Bone marrow (tissue), 2 donors: Measurements from ENCODE around the gene RIMBP2.

Experiments used
- DNase-seq, 2 donors: peaks; one replicate each; lab custom pipeline; 2025; lab: John Stamatoyannopoulos, UW

Gene RIMBP2

DNA sequence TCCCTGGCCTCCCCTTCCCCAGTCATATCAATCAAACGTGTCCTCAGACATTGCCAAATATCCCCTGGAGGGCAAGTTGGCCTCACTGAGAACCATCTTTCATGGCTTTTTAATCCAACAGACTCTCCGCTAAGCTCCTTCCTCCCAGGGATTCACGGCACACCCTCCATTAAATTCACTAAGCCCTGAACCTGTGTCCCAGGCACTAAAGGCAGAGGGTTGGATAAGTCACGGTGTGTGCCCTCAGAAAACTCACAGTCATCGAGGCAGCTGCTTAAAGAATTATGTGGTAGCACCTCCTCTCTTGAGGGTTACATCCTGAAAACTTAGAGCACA is 211.3 kb downstream of the RIMBP2 start:
- DNase-seq: no peak

DNA sequence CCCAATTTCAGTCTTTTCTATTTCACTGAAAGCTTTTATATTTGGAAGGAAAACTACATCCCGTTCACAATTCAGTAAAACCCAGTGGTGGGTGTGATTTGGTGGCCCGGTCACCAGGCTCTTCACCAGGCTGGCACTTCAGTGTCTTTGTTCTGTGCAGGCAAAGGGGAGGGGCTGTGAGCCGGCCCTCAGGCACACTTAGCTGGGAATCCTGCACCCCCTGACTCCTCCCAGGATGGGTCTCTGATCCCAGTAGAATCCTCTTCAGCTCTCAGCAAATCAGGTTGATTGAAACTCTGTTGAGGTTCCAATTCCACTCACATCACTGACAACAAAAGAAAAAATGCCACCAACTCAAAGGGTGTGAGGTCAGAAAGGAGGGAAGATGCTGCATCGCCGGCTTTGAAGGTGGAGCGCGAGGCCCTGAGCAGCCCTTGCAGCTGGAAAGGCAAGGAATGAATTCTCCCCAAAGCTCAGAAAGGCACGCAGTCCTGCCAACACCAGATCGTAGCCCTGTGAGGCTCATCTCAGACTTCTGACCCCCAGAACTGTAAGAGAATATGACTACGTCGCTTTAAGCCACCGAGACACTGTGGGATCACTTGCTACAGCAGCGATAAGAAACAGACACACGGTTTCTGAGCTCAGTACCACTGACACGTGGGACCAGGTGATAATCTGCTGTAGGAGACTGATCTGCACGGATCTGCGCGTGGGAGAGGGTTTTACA is 211.8 kb downstream of the RIMBP2 start:
- no peak for DNase-seq

DNA sequence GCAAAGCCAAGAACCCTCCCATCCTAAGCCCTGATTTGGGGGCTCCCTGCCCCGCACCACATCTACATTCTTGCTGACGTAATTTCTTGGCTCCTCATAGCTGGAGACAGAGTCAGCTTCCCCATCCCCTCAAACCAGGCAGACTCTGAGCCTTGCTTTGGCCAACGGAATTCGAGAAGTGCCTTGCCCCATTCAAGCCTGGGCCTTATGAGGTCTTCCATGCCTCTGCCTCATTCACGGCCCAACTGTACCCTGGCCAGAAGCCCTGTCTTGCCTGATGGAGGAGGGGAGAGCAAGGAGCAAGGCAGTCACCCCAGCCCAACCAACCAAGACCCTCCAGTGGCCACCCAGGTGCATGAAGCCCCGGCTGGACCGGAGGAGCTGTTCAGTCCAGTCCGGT is 214.3 kb downstream of the RIMBP2 start:
- DNase-seq: no peak

DNA sequence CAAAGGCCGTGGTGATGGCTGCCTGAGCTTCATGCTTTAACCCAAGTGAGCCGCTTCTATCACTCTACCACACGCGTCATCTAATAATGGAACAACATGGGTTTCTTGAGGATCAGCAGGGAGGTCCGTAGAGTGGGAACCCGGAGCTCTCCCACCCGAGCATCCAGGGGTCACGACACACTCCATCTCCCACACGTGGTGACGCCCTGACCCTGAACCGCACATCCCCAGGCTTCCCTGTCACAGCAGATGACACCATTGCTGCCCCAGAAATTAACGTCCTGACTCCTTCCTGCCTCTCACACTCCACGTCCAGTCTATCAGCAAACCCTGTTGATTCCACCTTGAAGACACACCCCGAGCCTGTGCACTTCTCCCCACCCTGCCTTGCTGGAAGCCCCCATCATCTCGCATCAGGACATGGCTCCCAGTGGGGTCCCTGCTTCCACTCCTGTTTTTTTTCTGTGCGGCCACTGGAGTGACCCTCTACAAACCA is 215.2 kb downstream of the RIMBP2 start:
- no peak for DNase-seq

DNA sequence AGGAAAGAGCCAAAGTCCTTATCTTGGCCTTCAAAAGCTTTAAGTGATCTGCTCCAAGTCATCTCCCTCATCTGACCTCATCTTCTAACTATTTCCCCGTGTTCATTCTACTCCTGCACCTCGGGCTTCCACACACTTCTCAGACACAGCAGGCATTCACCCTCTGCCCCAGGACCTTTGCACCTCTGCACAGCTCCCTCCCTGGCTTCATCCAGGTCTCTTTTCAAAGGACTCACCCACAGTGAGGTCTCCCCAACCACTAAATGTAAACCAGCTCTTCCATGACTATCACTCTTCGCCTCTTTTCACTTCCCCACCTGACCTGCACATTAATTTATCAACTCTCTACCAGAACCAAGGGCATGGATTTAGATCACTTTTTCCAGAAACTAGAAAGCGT is 216.6 kb downstream of the RIMBP2 start:
- DNase-seq: no peak

DNA sequence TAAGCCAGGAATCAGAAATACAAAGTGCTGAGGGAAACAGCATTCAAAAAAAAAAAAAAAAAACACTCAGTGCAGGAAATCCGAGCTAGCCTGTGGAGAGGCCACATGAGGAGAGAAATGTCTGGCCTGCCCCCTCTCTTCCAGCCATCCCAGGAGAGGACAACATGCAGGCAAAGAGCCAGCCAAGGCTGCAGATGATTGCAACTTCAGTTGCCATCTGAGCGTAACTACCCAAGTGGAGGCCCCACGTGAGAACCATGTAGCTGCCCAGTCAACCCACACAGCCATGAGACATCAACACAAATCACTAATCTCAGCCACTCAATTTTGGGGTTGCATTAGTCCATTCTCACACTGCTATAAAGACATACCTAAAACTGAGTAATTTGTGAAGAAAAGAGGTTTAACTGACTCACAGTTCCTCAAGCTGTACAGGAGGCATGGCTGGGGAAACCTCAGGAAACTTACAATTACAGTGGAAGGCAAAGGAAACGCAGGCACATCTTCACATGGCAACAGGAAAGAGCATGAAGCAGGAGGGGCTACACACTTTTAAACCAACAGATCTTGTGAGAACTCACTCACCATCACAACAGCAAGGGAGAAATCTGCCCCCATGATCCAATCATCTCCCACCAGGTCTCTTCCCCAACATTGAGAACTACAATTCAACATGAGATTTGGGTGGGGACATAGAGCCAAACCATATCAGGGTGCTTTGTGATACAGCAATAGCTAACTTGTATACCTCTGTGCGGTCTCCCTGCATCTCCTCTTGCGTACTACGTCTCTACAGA is 217.3 kb downstream of the RIMBP2 start:
- DNase-seq: no peak

DNA sequence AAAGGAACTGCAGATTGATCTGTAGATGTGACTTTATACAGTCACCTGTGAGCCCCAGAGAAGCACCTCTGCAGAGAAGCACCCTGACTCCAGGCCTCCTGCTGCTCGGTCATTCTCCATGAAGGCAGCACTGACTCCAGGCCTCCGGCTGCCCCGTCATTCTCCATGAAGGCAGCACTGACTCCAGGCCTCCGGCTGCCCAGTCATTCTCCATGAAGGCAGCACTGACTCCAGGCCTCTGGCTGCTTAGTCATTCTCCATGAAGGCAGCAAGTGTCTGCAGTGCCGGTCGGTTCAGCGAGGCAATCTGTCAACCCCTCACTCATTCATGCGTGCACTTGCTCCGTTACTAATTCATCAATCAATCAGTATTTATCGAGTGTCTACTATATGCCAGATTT is 218.1 kb downstream of the RIMBP2 start:
- DNase-seq: no peak

DNA sequence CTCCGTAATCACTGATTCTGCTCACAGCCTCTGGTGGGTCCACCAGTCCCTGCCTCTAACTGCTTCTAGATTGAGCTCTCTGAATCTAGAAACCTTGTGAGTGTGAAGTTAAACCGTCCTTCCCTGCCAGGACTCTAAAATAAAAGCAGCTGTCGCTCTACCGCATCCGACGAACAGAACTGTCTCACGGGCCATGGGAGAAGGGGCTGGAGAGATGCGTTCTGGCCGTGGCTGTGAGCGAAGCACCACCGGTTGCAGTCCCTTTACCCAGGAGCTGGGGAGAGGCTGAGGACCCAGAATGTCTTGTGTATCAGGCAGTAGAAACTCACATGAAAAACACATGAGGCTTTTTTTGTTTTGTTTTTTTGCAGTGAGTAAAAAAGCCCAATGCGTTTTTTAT is 218.8 kb downstream of the RIMBP2 start:
- no peak for DNase-seq

DNA sequence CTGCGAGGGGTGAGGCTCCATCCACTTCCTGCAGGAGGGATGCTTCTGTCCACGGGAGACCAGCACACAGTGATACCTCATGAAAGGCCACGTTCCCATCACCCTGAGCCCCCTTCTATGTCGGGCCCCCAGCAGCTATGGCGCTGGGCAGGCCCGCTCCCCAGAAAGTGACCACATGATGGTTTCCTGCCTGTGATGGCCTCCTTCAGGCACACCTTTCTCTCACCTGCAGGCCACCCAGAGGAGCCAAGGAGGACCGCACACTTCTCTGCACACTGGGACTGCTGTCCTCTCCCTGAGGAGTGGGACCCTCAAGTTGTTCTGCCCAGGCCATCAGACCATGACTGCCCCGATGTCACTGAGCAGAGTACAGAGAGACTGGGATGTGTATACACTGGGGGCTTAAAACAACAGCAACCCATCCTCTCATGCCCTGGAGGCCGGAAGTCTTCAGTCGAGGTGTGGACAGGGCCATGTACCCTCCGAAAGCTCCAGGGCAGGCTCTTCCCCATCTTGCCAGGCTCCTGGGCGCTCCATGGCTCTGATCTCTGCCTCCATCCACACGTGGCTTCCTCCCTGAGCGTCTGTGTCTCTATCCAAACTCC is 219.5 kb downstream of the RIMBP2 start:
- DNase-seq: no peak

DNA sequence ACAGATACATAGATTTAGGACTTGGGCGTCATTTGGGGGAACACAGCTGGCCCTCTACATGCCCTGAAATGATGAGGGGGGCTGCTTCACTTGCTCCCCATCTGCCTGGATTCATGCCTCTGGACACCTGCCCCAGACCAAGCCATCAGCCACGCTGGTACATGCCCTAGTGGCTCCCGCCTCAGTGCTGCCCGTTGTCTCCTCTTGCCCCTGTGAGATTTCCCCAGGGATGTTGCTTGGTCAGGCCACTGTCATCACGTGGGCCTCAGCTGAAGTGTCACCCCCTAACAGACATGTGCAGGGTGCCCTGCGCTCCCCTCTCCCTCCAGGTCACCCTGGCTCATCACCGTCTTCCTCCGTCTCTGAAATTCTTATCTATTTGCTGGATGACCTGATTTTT is 220.9 kb downstream of the RIMBP2 start:
- no peak for DNase-seq

DNA sequence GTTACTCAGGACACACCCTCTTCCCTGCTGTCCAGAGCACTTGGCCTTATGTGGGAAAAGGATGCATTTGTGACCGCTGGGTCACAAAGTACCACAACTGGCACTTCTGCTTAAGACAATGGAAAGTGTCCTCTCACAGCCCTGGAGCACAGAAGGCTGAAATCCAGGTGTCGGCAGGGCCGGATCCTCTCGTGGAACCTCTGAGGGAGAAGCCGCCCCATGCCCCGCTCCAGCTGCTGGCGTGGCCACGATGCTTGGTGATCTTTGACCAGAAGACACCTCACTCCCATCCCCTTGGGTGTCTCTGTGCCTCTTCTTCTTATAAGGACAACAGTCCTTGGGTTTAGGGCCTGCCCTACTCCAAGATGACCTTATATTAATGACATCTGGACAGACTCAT is 221.4 kb downstream of the RIMBP2 start:
- DNase-seq: no peak

DNA sequence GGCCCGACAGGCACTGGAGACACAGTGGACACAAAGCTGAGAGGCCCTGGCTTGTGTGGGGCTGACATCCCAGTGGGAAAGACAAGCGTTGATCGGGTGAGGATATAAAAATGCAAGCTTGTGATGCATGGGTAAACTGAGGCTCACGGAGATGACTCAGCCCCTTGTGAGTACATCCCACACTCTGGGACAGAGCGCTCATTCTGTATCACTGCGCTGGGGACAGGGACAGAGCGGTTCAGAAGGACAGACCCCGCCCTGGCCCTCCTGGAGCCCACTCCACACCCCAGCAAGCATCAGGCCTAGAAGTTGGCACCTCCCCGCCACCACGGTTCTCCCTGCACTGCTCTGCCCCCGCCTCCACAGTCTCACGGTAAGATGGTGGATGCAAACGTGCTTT is 222.1 kb downstream of the RIMBP2 start:
- no peak for DNase-seq

DNA sequence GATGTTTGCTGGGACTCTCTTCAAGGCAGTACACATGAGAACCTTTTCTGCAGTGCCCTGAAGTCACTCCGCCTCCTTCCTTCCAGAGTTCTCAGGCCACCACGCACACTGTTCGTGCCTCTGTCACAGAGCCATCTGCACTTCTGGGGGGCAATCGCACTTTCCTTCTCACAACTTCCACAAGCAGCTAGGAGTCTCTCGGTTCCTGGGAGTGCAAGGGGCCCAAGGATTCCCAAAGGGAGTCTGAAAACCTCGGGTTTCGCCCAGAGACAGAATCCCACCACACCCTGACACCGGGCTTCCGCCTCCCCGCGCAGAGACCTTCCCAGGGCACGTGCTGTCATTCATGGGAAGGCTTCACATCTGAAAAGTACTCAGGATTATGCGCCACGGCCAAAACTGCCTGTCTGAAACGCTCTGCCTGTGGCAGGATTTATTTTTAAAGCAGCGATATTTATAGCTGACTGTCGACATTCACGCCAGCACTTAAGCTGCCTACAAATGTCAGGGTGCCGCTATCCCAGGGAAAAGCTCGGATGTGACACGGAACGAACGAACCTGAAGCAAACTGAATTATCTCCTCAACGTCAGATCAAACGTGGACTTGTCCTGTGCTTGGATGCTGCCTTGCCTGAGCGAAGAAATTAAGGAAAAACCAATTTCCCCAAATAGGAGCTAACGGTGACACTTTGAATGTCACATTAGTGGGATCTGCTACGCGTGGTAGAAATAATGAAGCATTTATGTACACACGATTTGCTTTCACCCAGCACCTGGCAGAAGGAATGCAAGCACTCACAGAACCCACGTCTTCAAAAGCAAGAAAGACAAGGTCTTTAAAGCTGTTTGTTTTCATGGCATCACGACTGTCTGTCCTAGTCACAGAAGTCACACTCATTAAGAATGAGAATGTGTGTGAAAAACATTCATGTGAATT is 224.4 kb downstream of the RIMBP2 start:
- DNase-seq: no peak

DNA sequence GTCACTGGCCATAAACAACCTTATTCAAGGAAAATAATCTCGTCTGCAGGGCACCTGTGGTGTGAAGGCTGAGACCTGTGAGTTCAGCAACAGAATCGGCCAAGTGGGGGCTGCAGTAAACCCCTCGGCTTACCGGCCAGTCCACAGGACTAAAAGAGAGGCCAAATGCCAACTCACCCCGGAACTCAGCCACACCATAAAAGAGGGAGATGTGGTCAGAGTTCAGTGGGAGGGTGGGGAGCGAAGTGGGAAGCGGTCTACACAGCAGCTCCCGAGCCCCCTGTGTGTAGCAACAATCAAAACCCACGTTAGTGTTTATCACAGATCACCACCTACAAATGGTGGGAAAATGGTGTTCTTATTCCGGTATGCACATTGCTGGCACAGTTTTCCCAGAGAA is 225.4 kb downstream of the RIMBP2 start:
- no peak for DNase-seq

DNA sequence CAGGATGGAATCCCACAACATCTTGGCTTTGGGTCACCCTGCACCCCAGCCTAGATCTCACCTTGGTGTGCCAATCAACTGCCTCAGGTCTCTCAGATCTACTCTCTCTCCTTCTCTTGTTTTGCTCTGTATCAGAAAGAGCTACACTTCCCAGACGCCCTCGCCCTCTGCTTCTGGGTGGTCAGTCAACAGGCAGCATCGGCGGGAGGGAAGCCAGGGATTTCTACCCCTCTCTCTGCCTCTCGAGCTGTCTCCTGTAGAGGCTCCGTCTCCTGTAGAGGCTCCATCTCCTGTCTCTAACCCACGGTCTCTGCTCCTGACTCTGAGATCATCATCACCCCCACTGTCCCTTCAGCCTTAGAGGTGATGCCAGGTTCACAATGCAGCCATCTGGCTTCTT is 226.8 kb downstream of the RIMBP2 start:
- no peak for DNase-seq

DNA sequence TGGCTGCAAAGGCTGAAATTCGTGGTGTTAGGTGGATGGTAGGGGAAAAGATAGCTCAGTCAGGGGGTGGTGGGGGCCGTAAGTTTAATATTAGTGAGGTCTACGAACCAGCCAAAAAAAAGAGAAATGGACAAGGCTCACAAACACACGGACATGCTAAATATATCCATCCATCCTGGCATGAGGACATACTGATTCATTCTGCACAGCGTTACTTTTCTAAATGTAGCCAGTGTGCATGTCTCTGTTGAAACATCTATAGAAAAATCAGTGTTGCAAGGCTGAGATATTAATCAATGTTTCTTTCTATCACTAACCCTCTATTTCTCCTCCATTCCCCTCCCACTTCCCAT is 227.8 kb downstream of the RIMBP2 start:
- no peak for DNase-seq

DNA sequence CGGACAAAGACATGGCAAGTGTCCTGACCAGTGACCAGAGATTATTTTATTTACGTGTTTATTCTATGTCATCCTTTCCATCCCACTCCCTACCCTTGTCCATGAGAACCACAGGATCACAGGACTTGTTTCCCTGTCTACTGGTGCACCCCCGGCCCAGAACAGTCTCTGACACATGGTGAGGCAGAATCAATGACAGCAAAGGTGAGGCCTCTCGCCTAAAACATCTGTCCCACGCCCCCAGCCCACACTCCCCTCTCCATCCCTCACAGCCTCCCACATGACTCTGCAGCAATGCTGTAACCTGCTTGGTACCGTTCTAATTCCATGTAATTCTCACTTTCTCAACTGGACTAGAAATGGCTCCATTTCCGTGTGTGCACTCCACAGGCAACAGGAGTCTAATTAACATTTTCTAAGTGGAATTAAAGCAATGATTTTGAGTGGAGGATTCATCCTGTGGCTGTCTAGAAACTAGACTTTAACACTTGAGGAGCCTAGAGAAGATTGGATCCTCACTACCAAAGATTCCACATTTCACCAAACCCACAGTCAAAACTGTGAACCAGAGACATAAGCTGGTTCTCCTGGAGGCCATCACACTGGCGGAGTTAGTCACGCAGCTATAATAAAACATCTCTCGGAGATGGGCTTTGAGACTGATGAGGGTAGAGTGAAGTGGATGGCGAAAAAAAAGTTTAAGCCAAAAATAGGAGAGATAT is 228.3 kb downstream of the RIMBP2 start:
- DNase-seq: no peak

DNA sequence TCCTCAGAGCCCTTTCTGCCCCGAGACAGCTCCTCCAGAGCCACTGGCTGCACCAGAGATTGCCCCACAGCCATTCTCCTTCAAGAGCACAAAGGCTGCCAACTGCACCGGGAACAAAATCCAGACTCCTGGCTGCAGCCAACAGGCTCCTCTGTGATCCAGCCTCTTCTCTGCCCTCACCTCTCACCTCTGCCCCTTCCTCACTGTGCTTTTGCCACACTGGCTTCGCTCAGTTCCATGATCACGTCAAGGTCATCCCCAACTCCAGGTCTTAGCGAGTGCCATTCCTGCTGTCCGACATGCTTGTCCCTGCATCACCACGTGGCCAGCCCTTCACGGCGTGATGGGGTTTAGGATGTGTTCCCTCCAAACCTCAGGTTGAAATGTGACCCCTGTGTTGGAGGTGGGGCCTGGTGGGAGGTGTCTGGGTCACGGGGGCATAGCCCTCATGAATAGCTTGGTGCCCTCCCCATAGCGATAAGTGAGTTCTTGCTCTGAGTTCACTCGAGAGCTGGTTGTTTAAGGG is 229.1 kb downstream of the RIMBP2 start:
- DNase-seq: no peak

DNA sequence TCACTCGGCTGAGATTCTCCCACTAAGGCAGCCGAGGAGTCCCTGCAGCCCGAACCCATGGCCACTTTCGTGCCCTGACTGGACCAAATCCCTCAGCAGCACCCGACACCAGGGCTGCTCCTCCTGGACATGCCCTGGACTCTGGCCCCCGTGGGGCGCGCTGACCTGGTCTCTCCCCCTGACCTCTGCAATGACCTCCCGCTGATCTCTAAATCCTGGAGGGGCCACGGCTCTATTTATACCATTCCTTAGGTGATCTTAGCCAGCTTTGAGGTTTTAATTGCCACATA is 230.0 kb downstream of the RIMBP2 start:
- DNase-seq: no peak

DNA sequence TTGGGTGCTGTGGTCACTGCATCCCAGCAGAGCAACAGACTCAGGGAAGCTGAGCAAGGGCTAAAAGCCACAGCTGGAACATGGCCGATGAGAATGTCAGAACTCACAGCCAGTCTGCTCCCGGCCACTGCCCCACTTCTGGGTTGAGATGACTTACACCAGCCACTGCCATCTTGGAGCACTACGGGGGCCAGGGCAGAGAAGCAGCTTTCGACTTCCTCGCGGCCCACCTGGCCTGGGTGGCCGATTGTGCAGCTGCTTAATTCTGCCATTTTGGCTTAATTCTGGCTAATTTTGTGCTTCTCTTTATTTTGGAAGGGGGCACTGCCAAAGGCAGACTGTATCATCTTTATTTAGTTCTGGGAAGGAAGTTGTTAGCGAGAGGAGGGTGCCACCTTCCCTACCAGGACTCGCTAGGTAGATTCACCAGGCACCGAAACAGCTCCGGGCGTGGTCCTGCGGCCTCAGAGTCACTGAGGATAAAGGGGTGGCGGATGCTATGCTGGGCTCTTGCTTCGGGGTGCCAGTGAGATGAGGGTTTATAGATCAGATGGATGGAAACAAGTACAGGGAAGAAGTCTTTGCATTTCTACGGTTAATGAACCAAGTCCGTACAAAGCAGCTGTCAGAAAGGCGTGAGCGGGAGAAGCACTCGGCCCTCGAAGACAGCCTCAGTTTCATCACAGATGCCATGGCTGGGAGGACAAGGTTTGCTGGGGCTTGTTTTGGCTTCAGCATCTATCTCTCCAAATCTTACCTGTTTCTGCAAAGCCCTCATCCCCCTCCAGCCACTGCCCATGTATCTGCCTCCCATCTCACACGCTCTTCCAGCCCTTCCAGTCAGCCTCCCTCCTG is 230.6 kb downstream of the RIMBP2 start:
- no peak for DNase-seq

DNA sequence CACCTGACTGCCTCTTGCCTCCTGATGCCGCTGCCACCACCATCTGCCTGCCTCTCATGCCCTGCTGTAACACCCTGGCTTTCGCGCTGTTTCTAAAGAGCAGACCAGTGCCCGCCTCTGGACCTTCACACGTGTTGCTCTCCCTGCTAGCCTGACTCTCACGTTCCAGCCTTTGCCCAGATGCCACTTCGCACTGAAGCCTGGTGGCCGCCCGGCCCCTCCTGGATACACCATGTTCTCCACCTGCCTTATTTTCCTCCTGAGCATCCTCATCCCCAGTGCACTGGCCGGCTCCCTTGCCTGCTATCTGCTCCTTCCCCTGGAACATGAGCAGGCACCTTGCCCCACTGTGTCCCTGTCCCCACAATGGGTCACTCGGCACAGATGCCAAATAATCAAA is 231.9 kb downstream of the RIMBP2 start:
- no peak for DNase-seq
